ENCODE results near the gene FAM120C.

The FAM120C gene

GRCh38 chrX:54030329-54030728, 152.7 kb downstream of the FAM120C start:
- DNase-seq: peak; percentile 11

DNA sequence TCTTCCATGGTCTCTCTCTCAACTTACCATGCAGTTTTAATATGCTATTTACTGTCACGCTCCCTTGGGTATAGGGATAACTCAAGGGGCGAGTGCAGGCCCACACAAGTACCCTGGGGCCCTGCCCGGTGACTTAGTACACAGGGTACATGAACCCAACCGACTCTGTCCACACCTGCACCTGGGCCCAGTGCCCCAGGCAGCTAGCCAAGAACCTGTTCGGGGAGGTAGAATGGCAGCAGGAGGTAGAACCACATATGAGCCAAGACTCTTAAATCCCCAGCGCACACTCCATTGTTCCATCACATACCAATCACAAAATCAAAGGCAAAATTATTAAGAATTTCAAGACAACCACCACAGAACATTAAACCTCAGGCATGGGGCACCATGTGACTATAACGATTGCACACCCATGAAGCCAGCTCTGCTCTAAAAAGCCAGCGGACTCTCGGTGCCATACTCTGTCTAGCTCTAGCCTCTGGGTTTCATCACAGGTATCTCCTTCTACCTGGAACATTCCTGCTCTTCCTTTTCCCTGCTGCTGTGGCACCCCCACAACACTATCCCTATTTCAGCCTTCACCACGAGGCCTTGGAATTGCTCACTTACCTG, 153.4 kb downstream of the FAM120C start:
- DNase-seq: peak; percentile 58

DNA sequence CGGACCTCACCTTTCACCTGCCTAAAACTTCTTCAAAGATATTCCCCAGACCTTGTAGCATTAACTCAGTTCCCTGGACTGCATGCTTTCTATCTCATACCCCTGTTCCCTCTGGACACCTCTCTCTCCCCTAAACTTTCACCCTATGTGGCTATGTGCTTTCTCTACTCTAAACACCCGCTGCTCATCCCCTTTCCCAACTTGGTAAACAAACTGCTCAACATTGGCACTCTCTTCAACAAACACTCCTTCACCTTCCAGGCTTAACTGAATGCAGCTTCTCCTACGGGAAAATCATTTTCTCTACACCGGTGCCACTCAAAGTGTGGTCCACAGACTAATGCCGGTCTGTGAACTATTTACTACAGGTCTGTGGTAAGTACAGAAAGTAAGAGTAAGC, 158.7 kb downstream of the FAM120C start:
- DNase-seq: no peak
